ENCODE data around the gene ZFPM1.

ZFPM1 gene

DNA sequence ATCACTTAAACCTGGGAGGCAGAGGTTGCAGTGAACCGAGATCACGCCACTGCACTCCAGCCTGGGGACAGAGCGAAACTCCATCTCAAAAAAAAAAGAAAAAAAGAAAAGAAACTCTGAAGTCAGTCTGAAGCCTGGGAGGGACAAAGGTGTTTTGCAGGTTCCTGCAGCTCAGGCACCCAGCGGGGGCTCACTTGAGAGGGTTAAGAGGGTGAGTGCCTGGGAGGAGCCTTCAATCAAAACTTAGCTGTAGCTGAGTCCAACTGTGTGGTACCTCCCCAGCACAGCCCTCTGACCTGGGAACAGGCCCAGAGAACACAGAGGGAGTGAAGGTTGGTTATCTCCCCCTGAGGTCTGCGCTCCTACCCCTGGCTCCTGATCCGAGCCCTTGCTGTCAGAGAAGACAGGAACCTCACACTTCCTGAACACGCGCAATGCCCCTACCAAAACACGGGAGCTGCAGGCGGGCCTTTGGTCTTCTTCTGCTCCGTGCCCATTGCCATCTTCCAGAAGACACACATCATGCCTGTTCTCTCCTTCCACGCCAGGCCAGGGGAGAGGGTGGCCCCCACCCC lies 96.7 kb downstream of the ZFPM1 start:
- no peak for DNase-seq (ENCODE audit: low read depth, low spot score)
- no peak overlapping the region for H3K27ac ChIP-seq

GRCh38 chr16:88550246-88550661 lies 97.2 kb downstream of the ZFPM1 start:
- no peak for DNase-seq (ENCODE audit: low read depth, low spot score)
- H3K27ac ChIP-seq, result no peak overlapping the region

DNA sequence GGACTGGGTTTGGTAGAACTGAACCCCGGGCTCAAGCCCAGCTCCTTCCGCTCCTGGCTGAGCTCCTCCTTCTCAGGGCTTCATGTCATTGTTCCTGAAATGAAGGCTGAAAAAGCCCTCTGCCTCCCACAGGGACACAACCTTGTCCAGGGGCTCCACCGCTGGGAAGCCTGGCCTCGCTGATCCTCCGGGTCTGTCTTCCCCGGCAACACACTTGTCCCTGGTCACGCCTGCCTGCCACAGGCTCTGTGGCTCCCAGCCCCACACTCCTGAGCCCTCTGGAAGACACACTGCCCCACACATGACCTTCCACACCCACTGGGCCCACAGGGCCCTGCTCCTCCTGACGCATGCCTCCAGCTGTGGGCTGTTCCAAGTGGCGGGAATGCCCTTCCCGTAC lies 99.1 kb downstream of the ZFPM1 start:
- no peak overlapping the region for H3K27ac ChIP-seq
- no peak for DNase-seq (ENCODE audit: low read depth, low spot score)

DNA sequence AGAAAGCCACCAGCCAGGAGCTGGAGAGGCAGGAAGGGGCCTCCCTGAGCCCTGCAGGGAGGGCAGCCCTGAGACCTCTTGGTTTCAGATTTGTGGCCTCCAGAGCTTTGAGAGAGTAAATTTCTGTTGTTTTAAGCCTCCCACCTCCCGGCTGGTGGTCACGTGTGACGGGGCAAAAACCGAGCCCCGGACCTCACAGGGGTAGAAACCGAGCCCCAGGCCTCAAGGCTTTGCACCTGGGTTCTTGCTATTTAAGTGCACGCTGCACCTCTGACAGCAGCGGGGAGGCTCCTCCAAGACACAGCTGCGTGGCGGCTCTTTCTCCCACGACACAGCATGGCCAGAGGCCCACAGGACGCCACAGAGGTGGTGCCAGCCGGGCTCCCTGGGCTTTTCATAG lies 99.7 kb downstream of the ZFPM1 start:
- no peak for DNase-seq (ENCODE audit: low read depth, low spot score)
- H3K27ac ChIP-seq, result no peak overlapping the region

DNA sequence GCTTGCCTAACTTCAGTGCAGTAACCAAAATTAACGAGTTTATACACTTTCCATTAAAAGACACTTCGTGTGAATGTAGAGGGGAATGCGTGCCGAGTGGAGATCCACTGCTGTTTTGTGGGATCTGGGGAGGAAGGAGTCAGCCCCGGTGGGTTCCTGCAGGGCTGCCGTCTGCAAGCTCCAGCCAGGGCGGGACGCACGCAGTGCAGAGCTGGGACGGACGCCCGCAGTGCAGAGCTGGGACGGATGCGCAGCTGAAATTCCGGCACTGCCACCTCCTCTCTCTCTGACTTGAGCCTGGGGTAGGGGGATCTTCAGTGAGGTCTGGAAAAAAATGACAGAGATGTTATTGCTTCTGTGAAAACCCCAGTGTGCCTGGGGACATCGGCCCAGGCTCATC lies 100.7 kb downstream of the ZFPM1 start:
- no peak for DNase-seq (ENCODE audit: low read depth, low spot score)
- H3K27ac ChIP-seq, result no peak overlapping the region

DNA sequence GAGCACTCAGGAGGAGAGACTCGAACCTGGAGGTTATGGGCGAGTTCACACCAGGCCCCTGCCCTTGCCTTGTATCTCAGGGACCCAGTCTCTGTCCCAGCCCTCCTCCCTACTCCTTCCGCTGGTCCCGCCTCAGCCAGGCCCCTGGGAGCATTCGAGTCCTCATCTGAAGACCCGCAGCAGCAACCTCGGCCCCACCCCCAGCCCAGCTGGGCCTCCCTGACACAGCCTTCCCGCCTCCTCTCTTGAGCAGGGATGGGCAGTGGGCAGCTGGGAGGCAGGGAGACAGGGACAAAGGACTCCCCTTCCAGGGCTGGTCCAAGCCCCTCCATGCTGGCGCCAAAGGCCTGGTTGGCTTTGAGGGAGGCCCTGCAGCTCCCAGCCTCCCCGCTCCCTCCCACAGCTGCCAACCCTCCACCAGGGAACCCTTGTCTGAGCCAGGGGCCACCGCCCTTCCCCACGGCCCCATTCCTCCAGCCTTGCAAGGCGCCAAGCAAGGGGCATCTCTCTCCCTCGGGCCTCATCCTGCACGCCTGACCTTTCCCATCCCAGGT lies 101.7 kb downstream of the ZFPM1 start:
- DNase-seq (ENCODE audit: low read depth, low spot score), result no peak
- no peak overlapping the region for H3K27ac ChIP-seq

- H3K27ac ChIP-seq, result no peak overlapping the region
- DNase-seq (ENCODE audit: low read depth, low spot score), result no peak
These were observed 103.4 kb downstream of the ZFPM1 start for GRCh38 chr16:88556294-88556988.

DNA sequence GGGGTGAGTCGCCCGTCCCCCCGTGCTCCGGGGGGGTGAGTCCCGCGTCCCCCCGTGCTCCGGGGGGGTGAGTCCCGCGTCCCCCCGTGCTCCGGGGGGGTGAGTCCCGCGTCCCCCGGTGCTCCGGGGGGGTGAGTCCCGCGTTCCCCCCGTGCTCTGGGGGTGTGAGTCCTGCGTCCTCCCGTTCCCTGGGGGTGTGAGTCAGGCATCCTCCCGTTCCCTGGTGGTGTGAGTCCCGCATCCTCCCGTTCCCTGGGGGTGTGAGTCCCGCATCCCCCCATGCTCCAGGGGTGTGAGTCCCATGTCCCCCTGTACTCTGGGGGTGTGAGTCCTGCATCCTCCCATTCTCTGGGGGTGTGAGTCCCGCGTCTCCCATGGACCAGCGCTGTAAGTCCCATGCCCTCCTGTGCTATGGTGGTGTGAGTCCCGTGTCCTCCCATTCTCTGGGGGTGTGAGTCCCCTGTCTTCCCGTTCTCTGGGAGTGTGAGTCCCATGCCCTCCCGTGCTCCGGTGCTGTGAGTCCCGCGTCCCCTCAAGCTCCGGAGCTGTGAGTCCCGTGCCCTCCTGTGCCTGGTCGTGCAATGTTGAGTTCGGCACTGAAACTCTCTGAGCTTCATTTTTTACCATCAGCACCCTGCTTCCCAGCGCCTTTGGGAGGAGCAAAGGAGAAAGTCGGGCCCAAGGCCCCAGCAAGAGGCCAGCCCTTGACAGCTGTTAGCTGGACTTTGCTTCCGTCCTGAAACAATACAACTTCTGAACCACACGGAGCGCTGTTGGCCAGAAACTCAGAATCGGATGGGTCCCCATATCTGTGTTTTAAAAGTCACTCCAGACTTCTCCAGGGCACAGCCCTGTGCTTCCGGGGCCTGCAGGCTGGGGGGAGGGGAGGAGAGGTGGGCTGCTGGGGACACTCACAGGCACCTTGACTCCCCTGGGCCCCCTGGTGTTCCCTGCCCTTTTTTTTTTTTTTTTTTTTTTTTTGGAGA lies 105.7 kb downstream of the ZFPM1 start:
- H3K27ac ChIP-seq, result no peak overlapping the region
- DNase-seq (ENCODE audit: low read depth, low spot score), result no peak

GRCh38 chr16:88560714-88561484 lies 107.8 kb downstream of the ZFPM1 start:
- H3K27ac ChIP-seq, result no peak overlapping the region
- DNase-seq (ENCODE audit: low read depth, low spot score), result no peak

DNA sequence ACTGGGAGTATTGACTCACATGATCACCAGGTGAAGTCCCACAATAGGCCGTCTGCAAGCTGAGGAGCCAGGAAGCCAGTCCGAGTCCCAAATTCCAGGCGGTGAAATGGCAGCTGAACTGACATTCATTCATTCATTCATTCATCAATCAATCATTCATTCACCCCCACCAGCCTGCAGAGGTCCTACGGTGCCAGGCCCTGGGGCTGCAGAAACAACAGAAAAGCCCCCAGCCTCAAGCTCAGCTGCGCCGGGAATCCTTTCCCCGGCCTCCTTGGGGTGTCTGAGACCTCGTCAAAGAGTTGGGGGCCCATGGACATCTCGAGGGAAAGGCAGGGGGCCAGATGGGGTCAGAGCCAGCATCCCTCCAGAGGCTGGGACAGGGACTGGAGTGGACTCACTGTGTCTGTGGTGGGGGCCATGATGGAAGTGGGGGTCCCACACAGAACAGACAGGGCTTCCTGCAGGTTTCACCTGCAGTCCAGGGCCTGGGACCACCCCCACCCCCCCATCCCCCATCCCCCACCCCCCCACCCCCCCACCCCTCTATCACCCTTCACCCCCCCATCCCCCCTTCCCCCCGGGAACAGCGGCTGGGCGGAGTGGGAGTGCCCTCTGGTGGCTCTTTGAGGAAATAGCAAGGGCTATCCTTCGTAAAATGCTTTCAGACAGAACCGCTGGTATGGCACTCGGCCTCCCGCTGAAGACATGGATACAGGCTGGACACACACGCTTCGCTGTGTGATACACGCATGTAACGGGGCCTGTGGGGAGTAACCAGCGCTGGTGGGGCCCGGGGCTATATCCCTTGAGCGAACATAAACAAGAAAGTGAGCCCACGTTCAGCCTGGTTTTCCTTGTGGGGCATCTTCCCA lies 108.6 kb downstream of the ZFPM1 start:
- no peak for DNase-seq (ENCODE audit: low read depth, low spot score)
- no peak overlapping the region for H3K27ac ChIP-seq

GRCh38 chr16:88566158-88566557 lies 113.1 kb downstream of the ZFPM1 start:
- H3K27ac ChIP-seq, result no peak overlapping the region
- no peak for DNase-seq (ENCODE audit: low read depth, low spot score)

DNA sequence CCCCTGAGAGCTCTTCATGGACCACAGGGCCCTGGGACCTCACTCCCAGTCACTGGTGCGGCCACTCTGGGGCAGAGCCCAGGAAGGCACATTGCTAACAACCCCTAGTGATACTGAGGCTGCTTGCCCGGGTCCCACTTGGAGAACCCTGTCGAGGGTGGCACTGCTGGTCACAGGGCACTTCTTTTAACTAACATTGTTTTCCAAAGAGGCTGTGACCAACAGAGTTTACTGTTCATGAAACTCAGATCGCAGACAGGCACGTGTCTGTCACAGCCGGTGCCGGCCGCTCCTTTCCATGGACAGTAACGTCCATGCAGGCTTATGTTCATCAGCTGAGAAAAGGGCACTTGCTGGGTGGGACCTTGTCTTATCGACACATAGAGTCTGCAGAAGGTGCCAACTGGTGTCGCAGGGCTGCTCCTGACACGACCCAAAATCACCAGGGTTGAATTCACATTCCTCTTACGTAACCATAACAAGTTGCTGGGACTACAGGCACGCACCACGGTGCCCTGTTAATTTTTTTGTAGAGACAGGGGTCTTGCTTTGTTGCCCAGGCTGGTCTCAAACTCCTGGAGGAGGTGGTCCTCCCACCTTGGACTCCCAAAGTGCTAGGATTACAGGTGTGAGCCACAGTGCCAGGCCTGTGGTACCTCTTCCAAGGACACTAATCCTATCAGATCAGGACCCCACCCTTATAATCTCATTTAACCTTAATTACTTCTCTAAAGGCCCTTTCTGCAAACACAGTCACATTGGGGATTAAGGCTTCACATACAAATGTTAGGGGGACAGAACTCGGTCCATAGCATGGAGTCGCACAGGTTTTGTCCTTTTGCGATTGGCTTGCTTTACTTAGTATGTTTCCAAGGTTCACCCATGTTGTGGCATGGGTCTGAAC lies 115.9 kb downstream of the ZFPM1 start:
- no peak overlapping the region for H3K27ac ChIP-seq
- no peak for DNase-seq (ENCODE audit: low read depth, low spot score)

- no peak overlapping the region for H3K27ac ChIP-seq
- DNase-seq (ENCODE audit: low read depth, low spot score), result no peak
These were observed 116.5 kb downstream of the ZFPM1 start for GRCh38 chr16:88569614-88569984.

DNA sequence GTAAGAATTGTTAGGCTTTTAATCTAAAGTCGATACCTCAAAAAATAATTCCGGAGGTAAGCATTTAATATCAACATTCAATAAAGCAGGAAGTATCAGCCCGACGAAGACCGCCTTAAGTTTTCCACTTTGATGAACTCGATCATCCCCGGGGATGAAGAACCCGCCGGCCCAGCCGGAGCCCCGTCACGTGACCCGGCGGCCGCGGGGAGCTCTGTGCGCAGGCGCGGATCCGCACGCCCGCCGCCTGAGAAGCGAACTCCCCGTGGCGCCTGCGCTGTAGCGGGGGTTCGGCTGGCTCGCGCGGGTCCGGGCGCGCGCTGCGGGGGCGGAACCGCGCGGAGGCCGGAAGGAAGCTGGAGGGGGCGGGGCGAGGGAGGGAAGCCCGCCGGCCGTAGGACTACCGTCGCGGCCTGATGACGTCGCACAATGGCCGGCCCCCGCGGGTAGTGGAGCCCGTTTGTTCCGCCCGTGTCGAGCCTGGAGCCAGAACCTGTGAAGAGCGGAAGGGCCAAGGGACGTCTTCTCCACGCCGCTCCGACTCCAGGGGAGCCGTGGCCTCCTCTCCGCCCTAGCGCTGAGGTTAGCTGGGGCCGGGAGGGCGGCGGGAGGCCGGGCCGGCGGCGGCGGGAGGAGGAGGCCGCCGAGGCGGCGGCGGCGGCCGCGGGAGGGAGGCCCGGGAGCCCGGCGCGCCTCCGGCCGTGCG lies 117.1 kb downstream of the ZFPM1 start, which contains the start of gene ZC3H18:
Gene ZC3H18 (plus strand): TSS at position 419 of the 706 bp plus-strand sequence. CDS start 6,721 bp downstream, outside the sequence.
- H3K27ac ChIP-seq, result peak within 1 kb of the TSS; percentile 71

GRCh38 chr16:88570691-88571092 lies 117.6 kb downstream of the ZFPM1 start:
- H3K27ac ChIP-seq, result peak overlapping the region; percentile 71
- DNase-seq (ENCODE audit: low read depth, low spot score), result no peak

More for the DNA sequence above, 117.1 kb downstream of the ZFPM1 start, which contains the start of gene ZC3H18:
- peak; percentile 69 for DNase-seq (ENCODE audit: low read depth, low spot score)

- H3K27ac ChIP-seq, result no peak overlapping the region
- DNase-seq (ENCODE audit: low read depth, low spot score), result no peak
These were observed 122.2 kb downstream of the ZFPM1 start for GRCh38 chr16:88575251-88575650.

GRCh38 chr16:88576307-88576706 lies 123.2 kb downstream of the ZFPM1 start:
- H3K27ac ChIP-seq, result no peak overlapping the region
- no peak for DNase-seq (ENCODE audit: low read depth, low spot score)
